Keratinocyte (primary cell): Measurements from ENCODE around the gene SPTBN5.

ENCODE experiments used
- EZH2 ChIP-seq: IDR thresholded peaks from one replicate; pipeline ENCODE4 v1.6.1; 2012; ENCODE audit warnings: inconsistent platforms, mild to moderate bottlenecking, low read length, moderate library complexity
- TF ChIP-seq, protein P1 (sequence below), 3 experiments: IDR thresholded peaks in 1 of 3; conservative IDR thresholded peaks in 1 of 3; optimal IDR thresholded peaks in 1 of 3; 2 replicates in 2 of 3; 3 replicates in 1 of 3; pipeline versions ENCODE3 to v1.5.1; 2011; ENCODE audit warnings: low read length in 3 of 3, mild to moderate bottlenecking in 3 of 3, moderate library complexity in 2 of 3, control low read depth in 1 of 3, inconsistent platforms in 1 of 3; ENCODE audit not compliant: insufficient read depth in 2 of 3; ENCODE audit errors: extremely low read depth in 1 of 3

DNA sequence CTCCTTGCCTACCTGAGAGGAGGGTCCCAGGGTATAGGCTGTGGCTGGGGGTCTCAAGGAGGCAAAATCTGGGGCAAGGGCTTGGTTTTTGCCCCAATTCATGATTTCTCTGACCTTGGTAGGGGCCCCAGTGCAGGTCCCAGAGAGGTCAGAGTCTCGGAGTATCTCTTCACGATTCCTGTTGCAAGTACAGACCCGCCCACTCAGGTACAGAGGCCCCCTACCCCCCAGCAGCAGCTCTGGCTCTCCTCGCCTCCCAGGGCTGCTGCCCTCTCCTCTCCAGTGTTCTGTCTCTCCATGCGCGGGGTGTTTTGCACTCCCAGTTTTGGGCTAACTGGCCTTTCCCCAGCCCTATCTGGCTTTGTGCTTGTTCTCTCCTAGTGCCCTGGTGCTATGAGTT, 71.4 kb downstream of the SPTBN5 start:
- TF ChIP-seq EZH2 = no peak
- TF ChIP-seq, protein P1, sequence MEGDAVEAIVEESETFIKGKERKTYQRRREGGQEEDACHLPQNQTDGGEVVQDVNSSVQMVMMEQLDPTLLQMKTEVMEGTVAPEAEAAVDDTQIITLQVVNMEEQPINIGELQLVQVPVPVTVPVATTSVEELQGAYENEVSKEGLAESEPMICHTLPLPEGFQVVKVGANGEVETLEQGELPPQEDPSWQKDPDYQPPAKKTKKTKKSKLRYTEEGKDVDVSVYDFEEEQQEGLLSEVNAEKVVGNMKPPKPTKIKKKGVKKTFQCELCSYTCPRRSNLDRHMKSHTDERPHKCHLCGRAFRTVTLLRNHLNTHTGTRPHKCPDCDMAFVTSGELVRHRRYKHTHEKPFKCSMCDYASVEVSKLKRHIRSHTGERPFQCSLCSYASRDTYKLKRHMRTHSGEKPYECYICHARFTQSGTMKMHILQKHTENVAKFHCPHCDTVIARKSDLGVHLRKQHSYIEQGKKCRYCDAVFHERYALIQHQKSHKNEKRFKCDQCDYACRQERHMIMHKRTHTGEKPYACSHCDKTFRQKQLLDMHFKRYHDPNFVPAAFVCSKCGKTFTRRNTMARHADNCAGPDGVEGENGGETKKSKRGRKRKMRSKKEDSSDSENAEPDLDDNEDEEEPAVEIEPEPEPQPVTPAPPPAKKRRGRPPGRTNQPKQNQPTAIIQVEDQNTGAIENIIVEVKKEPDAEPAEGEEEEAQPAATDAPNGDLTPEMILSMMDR (optimal IDR thresholded peaks at IDR 0.05 in 1 of 3, IDR thresholded peaks at IDR 0.05 in 1 of 3, conservative IDR thresholded peaks at IDR 0.05 in 1 of 3; ENCODE audit: extremely low read depth in 1 of 3, insufficient read depth in 2 of 3, low read length in 3 of 3) = no peak
